ENCODE data around the gene EIF2AK3. TPM values are rescaled to one million over a fixed set of nuclear protein-coding genes. Genes with fewer than 3 reads are reported as not detected.

EIF2AK3 gene
- total and polyA plus RNA-seq, 2 of the 13 experiments (the other 11 are each of a cell fraction or from before 2014, with no cell fraction given) = 10.3 to 30.6 TPM

- DNase-seq (ENCODE audit: low spot score) (peak; percentile 22), ATAC-seq (no peak), FAIRE-seq (no peak)
- intact Hi-C loops (cut with micrococcal nuclease; ENCODE audit: unreplicated experiment) = no loop called here
- Histone ChIP-seq H3K79me2 (ENCODE audit: insufficient read depth, low read length) (no peaks in the 10 kb centered on the region), H4K20me1 (ENCODE audit: insufficient read depth, low read length) (no peaks in the 10 kb centered on the region), H3K4me1 (ENCODE audit: insufficient read depth, low read length) (peaks cover 20% of the 10 kb centered on the region), H3K9me3 (ENCODE audit: low read length) (no peaks in the 10 kb centered on the region), H2AFZ (ENCODE audit: low read length) (no peak overlapping the region), H3K9ac (ENCODE audit: insufficient read depth, low read depth, low read length) (no peak overlapping the region), H3K4me3 (replicated peaks in 1 of 3; ENCODE audit: insufficient read depth in 1 of 3, low read depth in 2 of 3, low read length in 3 of 3) (no peak overlapping the region), H3K36me3 (replicated peaks in 1 of 2; ENCODE audit: control insufficient read depth in 1 of 2, insufficient read depth in 2 of 2, low read length in 2 of 2) (no peaks in the 10 kb centered on the region), H3K4me2 (ENCODE audit: low read depth, low read length) (no peak overlapping the region), H3K27ac (ENCODE audit: extremely low read length, insufficient read depth, low read length) (no peak overlapping the region), H3K27me3 (ENCODE audit: control insufficient read depth in 1 of 2, insufficient read depth in 2 of 2, low read length in 2 of 2) (no peaks in the 10 kb centered on the region; a peak in 2 of 5 replicates)
- in situ Hi-C loops (cut with HindIII; ENCODE audit: extremely low pct_ligation_motif_present, low pct_unique_long_range_greater_than_20kb) = no loop called here
- CTCF ChIA-PET (ENCODE audit: low intra/inter-chr PET ratio, low total read pairs) = no interaction called here
- no TSS peak for BruUV-seq (replicated peaks)
- WGBS (ENCODE audit: low lambda C conversion rate) = 3% methylated on average over 1 of the region's 1 CpG
- TF ChIP-seq ZNF180 (CRISPR knock-in tag; IDR thresholded peaks at IDR 0.05; ENCODE audit: borderline replicate concordance, low read depth) = no peak
- TF ChIP-seq SOX13 (IDR thresholded peaks at IDR 0.05) = no peak
- peak in 1 of 2 experiments; percentile 46; a peak in 1 of 4 replicates for TF ChIP-seq SOX13 (CRISPR knock-in tag; conservative IDR thresholded peaks at IDR 0.05 in 1 of 2, IDR thresholded peaks at IDR 0.05 in 1 of 2)
- TF ChIP-seq MAFK (conservative IDR thresholded peaks at IDR 0.05 in 1 of 2, IDR thresholded peaks at IDR 0.05 in 1 of 2; ENCODE audit: low read length in 2 of 2) = peak; percentile 21 to 30; a peak in 2 of 4 replicates
- peak; percentile 50; the same call in 1 of the 2 replicates for TF ChIP-seq MAFF (IDR thresholded peaks at IDR 0.05; ENCODE audit: low read depth, low read length)
- peak; percentile 52 for TF ChIP-seq TCF7 (IDR thresholded peaks at IDR 0.05; ENCODE audit: low read depth)
- no peak for TF ChIP-seq ZFP41 (CRISPR knock-in tag; IDR thresholded peaks at IDR 0.05; ENCODE audit: borderline replicate concordance)
- TF ChIP-seq SOX5 (CRISPR knock-in tag; IDR thresholded peaks at IDR 0.05; ENCODE audit: borderline replicate concordance) = peak; percentile 64; the same call in 1 of the 2 replicates
- POLR2A ChIA-PET = interaction anchor here (1.7 kb wide), 1 partner anchor 12 kb away, joined by 6 read pairs; no protein-coding TSS in a partner anchor
These were observed 12.6 kb upstream of the EIF2AK3 start for GRCh38 chr2:88639865-88640264.

GRCh38 chr2:88638743-88639142, 11.5 kb upstream of the EIF2AK3 start:
- ChIA-PET CTCF (ENCODE audit: low intra/inter-chr PET ratio, low total read pairs) (no interaction called here), POLR2A (no interaction called here)
- Histone ChIP-seq H3K9me3 (ENCODE audit: low read length) (no peaks in the 10 kb centered on the region), H3K27me3 (ENCODE audit: control insufficient read depth in 1 of 2, insufficient read depth in 2 of 2, low read length in 2 of 2) (no peaks in the 10 kb centered on the region; a peak in 2 of 5 replicates), H3K4me1 (ENCODE audit: insufficient read depth, low read length) (peaks cover 20% of the 10 kb centered on the region), H3K79me2 (ENCODE audit: insufficient read depth, low read length) (no peaks in the 10 kb centered on the region), H3K4me3 (replicated peaks in 1 of 3; ENCODE audit: insufficient read depth in 1 of 3, low read depth in 2 of 3, low read length in 3 of 3) (no peak overlapping the region), H3K4me2 (ENCODE audit: low read depth, low read length) (no peak overlapping the region), H4K20me1 (ENCODE audit: insufficient read depth, low read length) (no peaks in the 10 kb centered on the region), H2AFZ (ENCODE audit: low read length) (no peak overlapping the region), H3K36me3 (replicated peaks in 1 of 2; ENCODE audit: control insufficient read depth in 1 of 2, insufficient read depth in 2 of 2, low read length in 2 of 2) (no peaks in the 10 kb centered on the region), H3K9ac (ENCODE audit: insufficient read depth, low read depth, low read length) (no peak overlapping the region), H3K27ac (ENCODE audit: extremely low read length, insufficient read depth, low read length) (no peak overlapping the region)
- DNase-seq (ENCODE audit: low spot score) (no peak), ATAC-seq (no peak), FAIRE-seq (no peak)
- WGBS (ENCODE audit: low lambda C conversion rate) = 32% methylated on average over 3 of the region's 3 CpGs
- in situ Hi-C loops (cut with HindIII; ENCODE audit: extremely low pct_ligation_motif_present, low pct_unique_long_range_greater_than_20kb) (no loop called here), intact Hi-C loops (cut with micrococcal nuclease; ENCODE audit: unreplicated experiment) (no loop called here)
- no TSS peak for BruUV-seq (replicated peaks)
- TF ChIP-seq NR0B2 (CRISPR knock-in tag; IDR thresholded peaks at IDR 0.05) = no peak
- no peak for TF ChIP-seq IRF2 (CRISPR knock-in tag; IDR thresholded peaks at IDR 0.05)
- no peak for TF ChIP-seq ZNF816 (CRISPR knock-in tag; IDR thresholded peaks at IDR 0.05; ENCODE audit: borderline replicate concordance)
- no peak for TF ChIP-seq SNAPC2 (CRISPR knock-in tag; IDR thresholded peaks at IDR 0.05)
- TF ChIP-seq ZHX1 (CRISPR knock-in tag; IDR thresholded peaks at IDR 0.05; ENCODE audit: low read depth) = no peak
